Omental fat pad (tissue), 4 donors: Measurements from ENCODE around the gene TCEA2. TPM values are rescaled to one million over a fixed set of nuclear protein-coding genes. Genes with fewer than 3 reads are reported as not detected.
"Not testable (repeated sequence)": the region's sequence is repeated elsewhere in the genome, so short reads cannot be mapped to it uniquely, and the experiment has no call there.

Experiments
- ATAC-seq: fragments of 150-250 bp; one replicate; pipeline ENCODE4 v1.9.1; 2016; ENCODE audit warnings: mild to moderate bottlenecking, moderate library complexity; ENCODE audit not compliant: low FRiP score
- DNase-seq: peaks from one replicate; pipeline ENCODE4 v3.0.0-alpha.2; 2019; ENCODE audit warnings: low spot score
- CTCF ChIP-seq, 3 donors: fragments of 450-650 bp; IDR thresholded peaks; one replicate each; pipeline ENCODE4 v1.5.1; 2016 to 2017; ENCODE audit warnings: antibody characterized with exemption in 3 of 3, mild to moderate bottlenecking in 3 of 3, moderate library complexity in 2 of 3
- total RNA-seq, 4 donors: library from RNA; depleted of rRNA; stranded (reverse); fragments of >200 nt; gene quantifications; one replicate each; pipeline ENCODE4 v1.1.0, GENCODE V29; 2016

The TCEA2 gene
- total RNA-seq, 4 donors from 2014 or later, result 20.5 to 34.8 (median 23.4) TPM

GRCh38 chr20:64084685-64085152 is 21.7 kb downstream of the TCEA2 start:
- no peak for ATAC-seq
- DNase-seq, result no peak
- TF ChIP-seq CTCF (IDR thresholded peaks at IDR 0.05), result no peak

- TF ChIP-seq CTCF (IDR thresholded peaks at IDR 0.05), result no peak
- DNase-seq, result no peak
- ATAC-seq, result no peak
These were observed 23.8 kb downstream of the TCEA2 start for GRCh38 chr20:64086801-64087200.

GRCh38 chr20:64087226-64087825 is 24.3 kb downstream of the TCEA2 start:
- not testable (repeated sequence) for ATAC-seq, DNase-seq

- ATAC-seq, DNase-seq: not testable (repeated sequence)
These were observed 25.6 kb downstream of the TCEA2 start for GRCh38 chr20:64088586-64088985.

- DNase-seq (no peak), ATAC-seq (no peak)
- no peak for TF ChIP-seq CTCF (IDR thresholded peaks at IDR 0.05)
These were observed 27.2 kb downstream of the TCEA2 start for GRCh38 chr20:64090165-64090564.

- DNase-seq, result no peak
- no peak for ATAC-seq
- TF ChIP-seq CTCF (IDR thresholded peaks at IDR 0.05), result no peak
These were observed 28.3 kb downstream of the TCEA2 start for GRCh38 chr20:64091340-64091739.

GRCh38 chr20:64091770-64092169 is 28.8 kb downstream of the TCEA2 start:
- DNase-seq (no peak), ATAC-seq (no peak)
- no peak for TF ChIP-seq CTCF (IDR thresholded peaks at IDR 0.05)

GRCh38 chr20:64092258-64093012 is 29.4 kb downstream of the TCEA2 start:
- ATAC-seq (no peak), DNase-seq (no peak)
- TF ChIP-seq CTCF (IDR thresholded peaks at IDR 0.05), result no peak
